GM12878 (cell line): ENCODE measurements around the gene GCFC2. TPM values are rescaled to one million over a fixed set of nuclear protein-coding genes. Genes with fewer than 3 reads are reported as not detected.

Experiments used
- polyA plus RNA-seq, 11 experiments: library from polyadenylated mRNA; depleted of rRNA in 4 of 11; unstranded in 6 of 11; stranded (reverse) in 5 of 11; fragments of >200 nt; fragmentation: Nextera tagmentation in 4 of 11; fragmentation: Illumina TruSeq in 1 of 11; extraction: Ambion mirVana in 4 of 11; extraction: Trizol in 1 of 11; gene quantifications; 1 replicate in 1 of 11; 2 replicates in 10 of 11; pipeline versions ENCODE4 v1.2.1 to v1.2.3, GENCODE V29; 2011 to 2016; ENCODE audit warnings: inconsistent platforms in 2 of 11, missing spikeins in 2 of 11, low read depth in 1 of 11
- small RNA-seq: library from RNA; depleted of rRNA; stranded (forward); fragments of <200 nt; gene quantifications from one replicate; pipeline ENCODE3, GENCODE V24; 2014
- total RNA-seq, 4 experiments: library from RNA; depleted of rRNA in 3 of 4; stranded (reverse); fragments of >200 nt in 3 of 4; fragmentation: Illumina TruSeq in 1 of 4; extraction: Trizol in 1 of 4; gene quantifications; 2 replicates each; pipeline versions ENCODE4 v1.2.1 to v1.2.3, GENCODE V29; 2013 to 2021
- TF ChIP-seq, protein P1 (sequence below): fragments of 450-650 bp; IDR thresholded peaks from 2 replicates; pipeline ENCODE4 v1.6.1; 2017; ENCODE audit warnings: low read depth, mild to moderate bottlenecking, moderate library complexity

Gene GCFC2
- total and polyA plus RNA-seq, 10 of the 15 experiments (the other 5 are each of a cell fraction or from before 2014, with no cell fraction given) = 15.5 to 36.5 (median 27.4) TPM

- TF ChIP-seq, protein P1, sequence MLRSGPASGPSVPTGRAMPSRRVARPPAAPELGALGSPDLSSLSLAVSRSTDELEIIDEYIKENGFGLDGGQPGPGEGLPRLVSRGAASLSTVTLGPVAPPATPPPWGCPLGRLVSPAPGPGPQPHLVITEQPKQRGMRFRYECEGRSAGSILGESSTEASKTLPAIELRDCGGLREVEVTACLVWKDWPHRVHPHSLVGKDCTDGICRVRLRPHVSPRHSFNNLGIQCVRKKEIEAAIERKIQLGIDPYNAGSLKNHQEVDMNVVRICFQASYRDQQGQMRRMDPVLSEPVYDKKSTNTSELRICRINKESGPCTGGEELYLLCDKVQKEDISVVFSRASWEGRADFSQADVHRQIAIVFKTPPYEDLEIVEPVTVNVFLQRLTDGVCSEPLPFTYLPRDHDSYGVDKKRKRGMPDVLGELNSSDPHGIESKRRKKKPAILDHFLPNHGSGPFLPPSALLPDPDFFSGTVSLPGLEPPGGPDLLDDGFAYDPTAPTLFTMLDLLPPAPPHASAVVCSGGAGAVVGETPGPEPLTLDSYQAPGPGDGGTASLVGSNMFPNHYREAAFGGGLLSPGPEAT = no peak
Measured at GRCh38 chr2:75612862-75613243, 97.9 kb downstream of the GCFC2 start (continued).

Small RNAs within 50 kb of the gene (small RNA-seq; reads per million reads assigned to genes)
- gene RF00012 = not detected

Other genes with a start within 250 kb of the GCFC2 start
- 0.51 and 1.0 TPM in 2 replicates for gene EVA1A, start 150.0 kb downstream of the GCFC2 start, total RNA-seq (2014; rRNA removed)
- 0.13 and 0.32 TPM in 2 replicates for gene EVA1A, start 150.0 kb downstream of the GCFC2 start, total RNA-seq (2014; rRNA removed; fragmentation: Illumina TruSeq; extraction: Trizol)
- 0.69 and 1.0 TPM in 2 replicates for gene EVA1A, start 150.0 kb downstream of the GCFC2 start, total RNA-seq (2021)
- 0.12 and 0.34 TPM in 2 replicates for gene EVA1A, start 150.0 kb downstream of the GCFC2 start, polyA plus RNA-seq (2011; rRNA removed)
- gene EVA1A, start 150.0 kb downstream of the GCFC2 start, polyA plus RNA-seq (2014; fragmentation: Illumina TruSeq; extraction: Trizol) = 0.21 TPM in 1 of 2 replicates, not detected in the other
- gene EVA1A, start 150.0 kb downstream of the GCFC2 start, polyA plus RNA-seq (2014; fragmentation: Nextera tagmentation; extraction: Ambion mirVana) = not detected
- not detected in 2 replicates for gene EVA1A, start 150.0 kb downstream of the GCFC2 start, polyA plus RNA-seq (2014; rRNA removed)
- not detected for gene EVA1A, start 150.0 kb downstream of the GCFC2 start, polyA plus RNA-seq (2016; fragmentation: Nextera tagmentation; extraction: Ambion mirVana)
- 54.1 and 60.4 TPM in 2 replicates for gene MRPL19, start 64.1 kb downstream of the GCFC2 start, total RNA-seq (2014; rRNA removed)
- gene MRPL19, start 64.1 kb downstream of the GCFC2 start, total RNA-seq (2014; rRNA removed; fragmentation: Illumina TruSeq; extraction: Trizol) = 42.1 and 46.8 TPM in 2 replicates
- 62.1 and 63.0 TPM in 2 replicates for gene MRPL19, start 64.1 kb downstream of the GCFC2 start, total RNA-seq (2021)
- 63.1 and 105 TPM in 2 replicates for gene MRPL19, start 64.1 kb downstream of the GCFC2 start, polyA plus RNA-seq (2011; rRNA removed)
- 43.7 and 55.7 TPM in 2 replicates for gene MRPL19, start 64.1 kb downstream of the GCFC2 start, polyA plus RNA-seq (2014; fragmentation: Illumina TruSeq; extraction: Trizol)
- 10 to 100 TPM; 13.1 to 17.9 TPM for gene MRPL19, start 64.1 kb downstream of the GCFC2 start, polyA plus RNA-seq (2014; fragmentation: Nextera tagmentation; extraction: Ambion mirVana)
- 52.7 and 63.0 TPM in 2 replicates for gene MRPL19, start 64.1 kb downstream of the GCFC2 start, polyA plus RNA-seq (2014; rRNA removed)
- gene MRPL19, start 64.1 kb downstream of the GCFC2 start, polyA plus RNA-seq (2016; fragmentation: Nextera tagmentation; extraction: Ambion mirVana) = 10 to 100 TPM; 89.7 to 99.0 TPM